ENCODE data around the gene ADAMTS12. TPM values are rescaled to one million over a fixed set of nuclear protein-coding genes. Genes with fewer than 3 reads are reported as not detected.

The ADAMTS12 gene
- total RNA-seq, 1 experiment from 2014 or later, result 0.05 TPM

DNA sequence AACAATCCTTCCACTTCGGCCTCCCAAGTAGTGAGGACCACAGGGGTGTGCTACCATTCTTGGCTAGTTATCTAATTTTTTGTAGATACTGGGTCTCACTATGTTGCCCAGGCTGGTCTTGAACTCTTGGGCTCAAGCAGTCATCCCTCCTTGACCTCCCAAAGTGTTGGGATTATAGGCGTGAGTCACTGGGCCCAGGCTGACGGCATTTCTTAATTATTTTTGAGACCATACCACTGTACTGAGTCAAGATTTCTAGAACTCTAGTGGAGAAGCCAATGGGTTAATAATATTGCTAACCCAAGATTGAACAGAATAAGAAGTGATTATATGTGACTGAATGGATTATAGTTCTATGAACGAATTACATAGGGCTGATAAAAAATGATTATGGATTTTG is 384.4 kb downstream of the ADAMTS12 start:
- Histone ChIP-seq H4K20me1 (ENCODE audit: insufficient read depth) (no peaks in the 10 kb centered on the region), H3K4me1 (ENCODE audit: control insufficient read depth in 1 of 2, insufficient read depth in 2 of 2, low read length in 2 of 2) (no peaks in the 10 kb centered on the region), H3K36me3 (ENCODE audit: control insufficient read depth in 1 of 2, insufficient read depth in 2 of 2, low read length in 2 of 2) (no peaks in the 10 kb centered on the region), H3K9me3 (ENCODE audit: control insufficient read depth in 1 of 2, insufficient read depth in 1 of 2, low read depth in 1 of 2, low read length in 2 of 2) (no peaks in the 10 kb centered on the region), H2AFZ (ENCODE audit: low read depth, low read length, poor library complexity, severe bottlenecking) (no peak overlapping the region), H3K79me2 (ENCODE audit: insufficient read depth, low read length) (no peaks in the 10 kb centered on the region), H3K9me2 (ENCODE audit: insufficient read depth) (no peaks in the 10 kb centered on the region), H3K4me2 (ENCODE audit: low read length) (no peak overlapping the region), H3K27me3 (ENCODE audit: insufficient read depth, low read length) (no peaks in the 10 kb centered on the region), H3K4me3 (replicated peaks in 1 of 2; ENCODE audit: low read depth in 1 of 2, low read length in 2 of 2) (no peak overlapping the region), H3K27ac (ENCODE audit: low read depth, low read length) (no peak overlapping the region), H3K9ac (ENCODE audit: low read length) (no peak overlapping the region)
- DNase-seq (ENCODE audit: low read depth, low spot score) (no peak), ATAC-seq (no peak)
- intact Hi-C loops (cut with micrococcal nuclease), result no loop called here
- RAD21 ChIA-PET (ENCODE audit: low non-redundant PET in 1 of 2, low total read pairs in 2 of 2, uncharacterized antibody in 2 of 2, unreplicated experiment in 2 of 2), result no interaction called here
- no TSS peak for BruUV-seq (replicated peaks)
- CTCF ChIA-PET, result no interaction called here
- TF ChIP-seq ELF1 (IDR thresholded peaks at IDR 0.05; ENCODE audit: borderline replicate concordance, low read depth) (no peak), ZNF274 (IDR thresholded peaks at IDR 0.05; ENCODE audit: low read depth, low read length) (no peak), EZH2 (IDR thresholded peaks at IDR 0.05) (no peak), MAX (IDR thresholded peaks at IDR 0.05) (no peak), ZFX (IDR thresholded peaks at IDR 0.05) (no peak), FOSL1 (IDR thresholded peaks at IDR 0.05; ENCODE audit: low read depth) (no peak), EZH2phosphoT487 (IDR thresholded peaks at IDR 0.05; ENCODE audit: borderline replicate concordance) (no peak), SIN3A (IDR thresholded peaks at IDR 0.05; ENCODE audit: low read depth) (no peak), TCF7L2 (IDR thresholded peaks at IDR 0.05; ENCODE audit: borderline replicate concordance, extremely low read depth, insufficient read depth, insufficient read length) (no peak), ZBTB33 (IDR thresholded peaks at IDR 0.05; ENCODE audit: extremely low read depth, insufficient replicate concordance, low read length) (no peak)
- POLR2A ChIA-PET, result no interaction called here

Data from HCT116 (cell line).